Measurements from ENCODE around the gene SAMSN1. TPM values are rescaled to one million over a fixed set of nuclear protein-coding genes. Genes with fewer than 3 reads are reported as not detected.
"Not testable (repeated sequence)": the region's sequence is repeated elsewhere in the genome, so short reads cannot be mapped to it uniquely, and the experiment has no call there.

Gene SAMSN1
- total RNA-seq, 5 donors from 2014 or later (not counting 1 experiment from before 2014, with no cell fraction given): 25.3 to 64.6 (median 45.4) TPM

GRCh38 chr21:14500873-14501272, 45.2 kb downstream of the SAMSN1 start:
- Mint-ChIP-seq H3K9me3 (no peaks in the 10 kb centered on the region), H3K4me1 (peaks cover 23 to 33% (median 23%) of the 10 kb centered on the region in 3 donors), H3K27me3 (no peaks in the 10 kb centered on the region), H3K27ac (no peak overlapping the region), H3K4me3 (no peak overlapping the region), H3K36me3 (peaks cover 86% of the 10 kb centered on the region)
- POLR2A ChIA-PET: interaction anchor here in 1 of 2 donors (0.5 kb wide), 1 partner anchor 19 kb away, joined by 5 read pairs; no protein-coding TSS in a partner anchor
- peaks cover 9 to 65% of the 10 kb centered on the region in 2 donors for H3K36me3 ChIP-seq (ENCODE audit: control insufficient read depth in 2 of 2, extremely low read depth in 1 of 2, insufficient read depth in 1 of 2, low read length in 1 of 2)
- no CpG with 5 or more reads among the region's 2 CpGs for WGBS (ENCODE audit: insufficient coverage)
- no peak overlapping the region for H3K27ac ChIP-seq (ENCODE audit: low read length)
- H3K4me3 ChIP-seq (ENCODE audit: control insufficient read depth in 1 of 2, extremely low read depth in 1 of 2, low read length in 1 of 2): no peak overlapping the region
- DNase-seq: no peak
- ATAC-seq (replicated peaks in 1 of 4): no peak
- CTCF ChIA-PET: interaction anchor here in 1 of 2 donors (0.6 kb wide), 1 partner anchor 230 kb away, joined by 3 read pairs; no protein-coding TSS in a partner anchor
- H3K9me3 ChIP-seq: no peaks in the 10 kb centered on the region
- no peaks in the 10 kb centered on the region for H3K27me3 ChIP-seq (replicated peaks in 1 of 2; ENCODE audit: control insufficient read depth in 2 of 2, extremely low read depth in 1 of 2, insufficient read depth in 2 of 2, low read length in 1 of 2)
- no peaks in the 10 kb centered on the region for H3K4me1 ChIP-seq (ENCODE audit: control insufficient read depth in 1 of 2, extremely low read depth in 1 of 2, insufficient read depth in 2 of 2, low read length in 2 of 2)

GRCh38 chr21:14499316-14499715, 46.8 kb downstream of the SAMSN1 start:
- WGBS (ENCODE audit: insufficient coverage): no CpG with 5 or more reads among the region's 1 CpG
- Mint-ChIP-seq H3K9me3 (peaks cover 0 to 5% (median 0%) of the 10 kb centered on the region in 3 donors), H3K27ac (no peak overlapping the region), H3K27me3 (no peaks in the 10 kb centered on the region), H3K4me3 (no peak overlapping the region), H3K4me1 (peaks cover 9 to 19% (median 12%) of the 10 kb centered on the region in 3 donors), H3K36me3 (peaks cover 88% of the 10 kb centered on the region)
- ChIA-PET CTCF (no interaction called here), POLR2A (no interaction called here)
- H3K4me1 ChIP-seq (ENCODE audit: control insufficient read depth in 1 of 2, extremely low read depth in 1 of 2, insufficient read depth in 2 of 2, low read length in 2 of 2): no peaks in the 10 kb centered on the region
- H3K4me3 ChIP-seq (ENCODE audit: control insufficient read depth in 1 of 2, extremely low read depth in 1 of 2, low read length in 1 of 2): no peak overlapping the region
- no peak overlapping the region for H3K27ac ChIP-seq (ENCODE audit: low read length)
- peaks cover 9 to 77% of the 10 kb centered on the region in 2 donors for H3K36me3 ChIP-seq (ENCODE audit: control insufficient read depth in 2 of 2, extremely low read depth in 1 of 2, insufficient read depth in 1 of 2, low read length in 1 of 2)
- H3K27me3 ChIP-seq (replicated peaks in 1 of 2; ENCODE audit: control insufficient read depth in 2 of 2, extremely low read depth in 1 of 2, insufficient read depth in 2 of 2, low read length in 1 of 2): no peaks in the 10 kb centered on the region
- no peak for DNase-seq
- no peaks in the 10 kb centered on the region for H3K9me3 ChIP-seq
- ATAC-seq (replicated peaks in 1 of 4): no peak

GRCh38 chr21:14497825-14498224, 48.3 kb downstream of the SAMSN1 start:
- Mint-ChIP-seq H3K4me1 (peaks cover 10 to 22% (median 12%) of the 10 kb centered on the region in 3 donors), H3K27me3 (no peaks in the 10 kb centered on the region), H3K9me3 (peaks cover 0 to 5% (median 0%) of the 10 kb centered on the region in 3 donors), H3K27ac (no peak overlapping the region), H3K36me3 (peaks cover 88% of the 10 kb centered on the region), H3K4me3 (no peak overlapping the region)
- WGBS (ENCODE audit: insufficient coverage): no CpG with 5 or more reads among the region's 2 CpGs
- POLR2A ChIA-PET: no interaction called here
- H3K9me3 ChIP-seq: no peaks in the 10 kb centered on the region
- no peak for DNase-seq
- no peak overlapping the region for H3K4me3 ChIP-seq (ENCODE audit: control insufficient read depth in 1 of 2, extremely low read depth in 1 of 2, low read length in 1 of 2)
- no peak for ATAC-seq (replicated peaks in 1 of 4)
- CTCF ChIA-PET: interaction anchor here (0.6 to 0.8 kb wide), 2 partner anchors 8 to 938 kb away, joined by 3 to 6 read pairs; no protein-coding TSS in a partner anchor
- peaks cover 9 to 70% of the 10 kb centered on the region in 2 donors for H3K36me3 ChIP-seq (ENCODE audit: control insufficient read depth in 2 of 2, extremely low read depth in 1 of 2, insufficient read depth in 1 of 2, low read length in 1 of 2)
- H3K27ac ChIP-seq (ENCODE audit: low read length): no peak overlapping the region
- H3K4me1 ChIP-seq (ENCODE audit: control insufficient read depth in 1 of 2, extremely low read depth in 1 of 2, insufficient read depth in 2 of 2, low read length in 2 of 2): no peaks in the 10 kb centered on the region
- H3K27me3 ChIP-seq (replicated peaks in 1 of 2; ENCODE audit: control insufficient read depth in 2 of 2, extremely low read depth in 1 of 2, insufficient read depth in 2 of 2, low read length in 1 of 2): no peaks in the 10 kb centered on the region

- CTCF ChIA-PET: interaction anchor here in 1 of 2 donors (0.6 kb wide), 1 partner anchor 24 kb away, joined by 5 read pairs; no protein-coding TSS in a partner anchor
These were observed 51.0 kb downstream of the SAMSN1 start for GRCh38 chr21:14495075-14495474.

GRCh38 chr21:14494181-14494580, 51.9 kb downstream of the SAMSN1 start:
- DNase-seq; ATAC-seq (replicated peaks in 1 of 4); H3K27ac ChIP-seq (ENCODE audit: low read length); H3K9me3 ChIP-seq; H3K27me3 ChIP-seq (replicated peaks in 1 of 2; ENCODE audit: control insufficient read depth in 2 of 2, extremely low read depth in 1 of 2, insufficient read depth in 2 of 2, low read length in 1 of 2); POLR2A ChIA-PET; H3K9me3 Mint-ChIP-seq; H3K4me3 Mint-ChIP-seq; H3K27me3 Mint-ChIP-seq; CTCF ChIA-PET; H3K4me1 ChIP-seq (ENCODE audit: control insufficient read depth in 1 of 2, extremely low read depth in 1 of 2, insufficient read depth in 2 of 2, low read length in 2 of 2); H3K4me3 ChIP-seq (ENCODE audit: control insufficient read depth in 1 of 2, extremely low read depth in 1 of 2, low read length in 1 of 2): not testable (repeated sequence)
- H3K36me3 ChIP-seq (ENCODE audit: control insufficient read depth in 2 of 2, extremely low read depth in 1 of 2, insufficient read depth in 1 of 2, low read length in 1 of 2): peaks cover 0 to 52% of the 10 kb centered on the region in 2 donors
- H3K36me3 Mint-ChIP-seq: peaks cover 68% of the 10 kb centered on the region
- no CpG with 5 or more reads among the region's 1 CpG for WGBS (ENCODE audit: insufficient coverage)
- H3K27ac Mint-ChIP-seq: peak overlapping the region in 1 of 2 donors; percentile 52
- peaks cover 7 to 27% (median 17%) of the 10 kb centered on the region in 3 donors for H3K4me1 Mint-ChIP-seq

More at GRCh38 chr21:14495075-14495474, 51.0 kb downstream of the SAMSN1 start:
- no peak for ATAC-seq (replicated peaks in 1 of 4)
- DNase-seq: no peak
- Histone ChIP-seq H3K4me3 (ENCODE audit: control insufficient read depth in 1 of 2, extremely low read depth in 1 of 2, low read length in 1 of 2) (no peak overlapping the region), H3K4me1 (ENCODE audit: control insufficient read depth in 1 of 2, extremely low read depth in 1 of 2, insufficient read depth in 2 of 2, low read length in 2 of 2) (no peaks in the 10 kb centered on the region), H3K36me3 (ENCODE audit: control insufficient read depth in 2 of 2, extremely low read depth in 1 of 2, insufficient read depth in 1 of 2, low read length in 1 of 2) (peaks cover 0 to 56% of the 10 kb centered on the region in 2 donors), H3K9me3 (no peaks in the 10 kb centered on the region), H3K27ac (ENCODE audit: low read length) (no peak overlapping the region), H3K27me3 (replicated peaks in 1 of 2; ENCODE audit: control insufficient read depth in 2 of 2, extremely low read depth in 1 of 2, insufficient read depth in 2 of 2, low read length in 1 of 2) (no peaks in the 10 kb centered on the region)
- H3K27ac Mint-ChIP-seq: peak overlapping the region in 1 of 2 donors; percentile 12
- peaks cover 7 to 30% (median 17%) of the 10 kb centered on the region in 3 donors for H3K4me1 Mint-ChIP-seq
- no peaks in the 10 kb centered on the region for H3K27me3 Mint-ChIP-seq
- H3K9me3 Mint-ChIP-seq: peaks cover 0 to 5% (median 0%) of the 10 kb centered on the region in 3 donors
- H3K4me3 Mint-ChIP-seq: no peak overlapping the region
- peaks cover 75% of the 10 kb centered on the region for H3K36me3 Mint-ChIP-seq
- POLR2A ChIA-PET: interaction anchor here in 1 of 2 donors (0.6 kb wide), 1 partner anchor 1643 kb away, joined by 4 read pairs; no protein-coding TSS in a partner anchor
- WGBS (ENCODE audit: insufficient coverage): no CpG with 5 or more reads among the region's 3 CpGs

GRCh38 chr21:14493731-14494130, 52.4 kb downstream of the SAMSN1 start:
- ChIA-PET CTCF (no interaction called here), POLR2A (no interaction called here)
- H3K9me3 Mint-ChIP-seq: peaks cover 0 to 5% (median 0%) of the 10 kb centered on the region in 3 donors
- peaks cover 68% of the 10 kb centered on the region for H3K36me3 Mint-ChIP-seq
- Histone ChIP-seq H3K4me1 (ENCODE audit: control insufficient read depth in 1 of 2, extremely low read depth in 1 of 2, insufficient read depth in 2 of 2, low read length in 2 of 2) (no peaks in the 10 kb centered on the region), H3K9me3 (no peaks in the 10 kb centered on the region), H3K27ac (ENCODE audit: low read length) (no peak overlapping the region), H3K27me3 (replicated peaks in 1 of 2; ENCODE audit: control insufficient read depth in 2 of 2, extremely low read depth in 1 of 2, insufficient read depth in 2 of 2, low read length in 1 of 2) (no peaks in the 10 kb centered on the region), H3K36me3 (ENCODE audit: control insufficient read depth in 2 of 2, extremely low read depth in 1 of 2, insufficient read depth in 1 of 2, low read length in 1 of 2) (peaks cover 0 to 54% of the 10 kb centered on the region in 2 donors), H3K4me3 (ENCODE audit: control insufficient read depth in 1 of 2, extremely low read depth in 1 of 2, low read length in 1 of 2) (no peak overlapping the region)
- ATAC-seq (replicated peaks in 1 of 4) (no peak), DNase-seq (no peak)
- no peaks in the 10 kb centered on the region for H3K27me3 Mint-ChIP-seq
- H3K4me1 Mint-ChIP-seq: peaks cover 7 to 29% (median 20%) of the 10 kb centered on the region in 3 donors
- WGBS (ENCODE audit: insufficient coverage): 100% methylated on average over 1 of the region's 2 CpGs
- peak overlapping the region; percentile 50 to 65 for H3K27ac Mint-ChIP-seq
- no peak overlapping the region for H3K4me3 Mint-ChIP-seq

Measured in T-cell (primary cell).